B cell (primary cell): Measurements from ENCODE around the gene DPH2. TPM values are rescaled to one million over a fixed set of nuclear protein-coding genes. Genes with fewer than 3 reads are reported as not detected.

Experiments used
- ATAC-seq: fragments of 200-7000 bp; cut with Tn5 transposase; one replicate; pipeline ENCODE4 v1.10.0; 2021; ENCODE audit warnings: low read depth, mild to moderate bottlenecking, moderate number of reproducible peaks, moderate library complexity
- CTCF ChIA-PET: fragments of 350-600 bp; sonication (Branson Sonifier 250); formaldehyde crosslinking; loops from one replicate; lab custom pipeline; 2021; ENCODE audit warnings: antibody characterized with exemption, inconsistent platforms; lab: Charles Lee
- POLR2A ChIA-PET: fragments of 350-600 bp; sonication (Branson Sonifier 250); formaldehyde crosslinking; loops from one replicate; lab custom pipeline; 2021; ENCODE audit warnings: antibody characterized with exemption; lab: Charles Lee
- DNase-seq: peaks from one replicate; pipeline ENCODE4 v3.0.0; 2013
- H2AFZ ChIP-seq: 2 replicates; pipeline ENCODE4 v1.6.1; 2012; ENCODE audit warnings: mild to moderate bottlenecking, low read depth, low read length; ENCODE audit not compliant: insufficient read depth, poor library complexity, severe bottlenecking
- H3K27ac ChIP-seq, 2 donors: 1 replicate in 1 of 2; 2 replicates in 1 of 2; pipeline ENCODE4 v1.5.1; 2012 to 2013; ENCODE audit warnings: low read length in 2 of 2, mild to moderate bottlenecking in 2 of 2, moderate library complexity in 1 of 2
- H3K27me3 ChIP-seq, 4 experiments: fragments of 200-600 bp in 1 of 4; sonication (generic) in 1 of 4; replicated peaks in 1 of 4; 1 replicate in 2 of 4; 2 replicates in 2 of 4; pipeline versions ENCODE4 v1.6.1 to v1.7.0; 2013 to 2016; ENCODE audit warnings: low read length in 3 of 4, mild to moderate bottlenecking in 2 of 4, mixed read lengths in 1 of 4, moderate library complexity in 1 of 4; ENCODE audit not compliant: insufficient read depth in 4 of 4, control insufficient read depth in 3 of 4; ENCODE audit errors: control extremely low read depth in 1 of 4
- H3K36me3 ChIP-seq, 2 experiments: replicated peaks in 1 of 2; 1 replicate in 1 of 2; 2 replicates in 1 of 2; pipeline versions ENCODE4 v1.6.1 to v1.7.1; 2013; ENCODE audit warnings: low read length in 1 of 2; ENCODE audit not compliant: insufficient read depth in 2 of 2, control insufficient read depth in 1 of 2; ENCODE audit errors: control extremely low read depth in 1 of 2, extremely low read depth in 1 of 2
- H3K4me1 ChIP-seq, 2 donors: fragments of 200-600 bp in 1 of 2; sonication (generic) in 1 of 2; 1 replicate in 1 of 2; 2 replicates in 1 of 2; pipeline versions ENCODE4 v1.5.1 to v1.6.1; 2013 to 2017; ENCODE audit warnings: low read length in 2 of 2; ENCODE audit not compliant: control insufficient read depth in 2 of 2, insufficient read depth in 2 of 2
- H3K4me2 ChIP-seq: replicated peaks from 2 replicates; pipeline ENCODE3; 2012; ENCODE audit warnings: mild to moderate bottlenecking, low read depth, low read length; ENCODE audit not compliant: poor library complexity, severe bottlenecking
- H3K4me3 ChIP-seq, 5 experiments: fragments of 200-600 bp in 1 of 5; sonication (generic) in 1 of 5; 1 replicate in 3 of 5; 2 replicates in 2 of 5; pipeline versions ENCODE4 v1.5.1 to v1.7.0; 2011 to 2016; ENCODE audit warnings: low read length in 4 of 5, mild to moderate bottlenecking in 4 of 5, low read depth in 2 of 5, control low read depth in 1 of 5, moderate library complexity in 1 of 5; ENCODE audit not compliant: insufficient read depth in 1 of 5; ENCODE audit errors: control extremely low read depth in 1 of 5, extremely low read depth in 1 of 5
- H3K79me2 ChIP-seq: fragments of 200-600 bp; sonication (generic); one replicate; pipeline ENCODE4 v1.6.0; 2016; ENCODE audit warnings: low read length; ENCODE audit not compliant: control insufficient read depth, insufficient read depth
- H3K9ac ChIP-seq: fragments of 200-600 bp; sonication (generic); 2 replicates; pipeline ENCODE4 v1.6.1; 2017; ENCODE audit warnings: mild to moderate bottlenecking, low read length, moderate library complexity
- H3K9me3 ChIP-seq, 3 donors: one replicate each; pipeline versions ENCODE4 v1.6.1 to v1.7.1; 2013; ENCODE audit warnings: low read length in 2 of 3; ENCODE audit not compliant: control insufficient read depth in 2 of 3, insufficient read depth in 1 of 3; ENCODE audit errors: control extremely low read depth in 1 of 3
- H4K20me1 ChIP-seq: 2 replicates; pipeline ENCODE4 v1.6.0; 2012; ENCODE audit warnings: mild to moderate bottlenecking, low read length; ENCODE audit not compliant: insufficient read depth, control insufficient read depth, poor library complexity, severe bottlenecking
- H3K27ac Mint-ChIP-seq: one replicate; pipeline ENCODE4 v1.8.0; 2021; ENCODE audit warnings: mixed read lengths
- H3K27me3 Mint-ChIP-seq: one replicate; pipeline ENCODE4 v1.8.0; 2021; ENCODE audit warnings: mixed read lengths
- H3K4me1 Mint-ChIP-seq: one replicate; pipeline ENCODE4 v1.8.0; 2021; ENCODE audit warnings: mixed read lengths
- H3K4me3 Mint-ChIP-seq: one replicate; pipeline ENCODE4 v1.8.0; 2021; ENCODE audit warnings: mixed read lengths
- H3K9me3 Mint-ChIP-seq: one replicate; pipeline ENCODE4 v1.8.0; 2022; ENCODE audit warnings: mixed read lengths; ENCODE audit not compliant: insufficient read depth
- CTCF ChIP-seq: fragments of 200-600 bp; IDR thresholded peaks from one replicate; pipeline ENCODE4 v1.8.0; 2022; ENCODE audit warnings: antibody characterized with exemption, mild to moderate bottlenecking
- EZH2 ChIP-seq: IDR thresholded peaks from 2 replicates; pipeline ENCODE4 v1.6.1; 2012; ENCODE audit warnings: borderline replicate concordance, low read depth, mild to moderate bottlenecking, moderate library complexity, low read length; ENCODE audit not compliant: insufficient read depth, poor library complexity, severe bottlenecking
- WGBS: methylation state at CpG from one replicate; pipeline ENCODE4 v1.1.5; 2013; ENCODE audit warnings: missing lambda C conversion rate; ENCODE audit not compliant: insufficient coverage; 5-methylcytosine and 5-hydroxymethylcytosine counted together
- intact Hi-C: fragments of 100-400 bp; cut with micrococcal nuclease; formaldehyde crosslinking; loops from one replicate; pipeline ENCODE4 v1.10.0; 2022
- polyA plus RNA-seq: library from polyadenylated mRNA; depleted of rRNA; stranded (reverse); fragments of >200 nt; gene quantifications from 2 replicates; pipeline ENCODE4 v1.2.3, GENCODE V29; 2012
- total RNA-seq, 2 donors: library from RNA; stranded (reverse); fragments of 120-200 nt in 1 of 2; gene quantifications; 1 replicate in 1 of 2; 2 replicates in 1 of 2; pipeline versions ENCODE4 v1.2.3 to v1.2.4, GENCODE V29; 2013 to 2022

The DPH2 gene
- total and polyA plus RNA-seq, 2 donors (not counting 1 experiment from before 2014, with no cell fraction given): 30.5 to 71.9 TPM

DNA sequence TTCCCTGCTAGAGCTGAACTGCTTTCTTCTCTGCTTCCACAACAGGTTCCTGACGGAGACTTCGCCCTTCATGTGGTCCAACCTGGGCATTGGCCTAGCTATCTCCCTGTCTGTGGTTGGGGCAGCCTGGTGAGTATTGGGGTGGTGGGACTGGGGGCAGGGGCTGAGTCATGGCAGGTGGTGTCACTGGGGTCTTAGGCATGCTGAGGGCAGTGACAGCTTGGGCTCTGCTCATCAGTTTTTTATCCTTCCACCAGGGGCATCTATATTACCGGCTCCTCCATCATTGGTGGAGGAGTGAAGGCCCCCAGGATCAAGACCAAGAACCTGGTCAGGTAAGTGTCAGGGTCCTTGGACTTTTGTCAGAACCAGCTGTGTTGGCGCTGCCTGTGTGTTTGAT lies 6.2 kb downstream of the DPH2 start:
- peaks cover 66% of the 10 kb centered on the region for H3K4me1 Mint-ChIP-seq
- Histone ChIP-seq H3K27me3 (no peaks in the 10 kb centered on the region), H3K27ac (peak overlapping the region; percentile 89 to 96), H3K4me1 (peaks cover 37 to 64% of the 10 kb centered on the region in 2 donors), H3K9me3 (no peaks in the 10 kb centered on the region), H2AFZ (no peak overlapping the region), H3K4me2 (peak overlapping the region; percentile 95), H3K4me3 (peak overlapping the region; percentile 79 to 97 (median 89)), H4K20me1 (peaks cover 40% of the 10 kb centered on the region), H3K79me2 (peaks cover 29% of the 10 kb centered on the region), H3K9ac (peak overlapping the region; percentile 91), H3K36me3 (peaks cover 0 to 33% of the 10 kb centered on the region in 2 experiments)
- no peaks in the 10 kb centered on the region for H3K27me3 Mint-ChIP-seq
- intact Hi-C loops: loop anchor here (10.0 kb wide), 2 partner anchors 271 to 1521 kb away; partner anchors contain the start of genes PPCS, ST3GAL3 and ZMYND12
- DNase-seq: no peak
- TF ChIP-seq EZH2: no peak
- TF ChIP-seq CTCF: no peak
- ChIA-PET POLR2A (interaction anchor here (1.1 to 1.2 kb wide), 2 partner anchors 14 to 698 kb away, joined by 3 read pairs; partner anchors contain the start of genes ARMH1 and TMEM53), CTCF (interaction anchor here (0.8 to 2.3 kb wide), 4 partner anchors 14 to 42 kb away, joined by 3 to 10 read pairs (median 5); partner anchors contain the start of gene IPO13)
- WGBS: 100% methylated on average over 1 of the region's 4 CpGs
- no peaks in the 10 kb centered on the region for H3K9me3 Mint-ChIP-seq
- no peak for ATAC-seq
- H3K4me3 Mint-ChIP-seq: peak overlapping the region; percentile 97
- H3K27ac Mint-ChIP-seq: peak overlapping the region; percentile 97

DNA sequence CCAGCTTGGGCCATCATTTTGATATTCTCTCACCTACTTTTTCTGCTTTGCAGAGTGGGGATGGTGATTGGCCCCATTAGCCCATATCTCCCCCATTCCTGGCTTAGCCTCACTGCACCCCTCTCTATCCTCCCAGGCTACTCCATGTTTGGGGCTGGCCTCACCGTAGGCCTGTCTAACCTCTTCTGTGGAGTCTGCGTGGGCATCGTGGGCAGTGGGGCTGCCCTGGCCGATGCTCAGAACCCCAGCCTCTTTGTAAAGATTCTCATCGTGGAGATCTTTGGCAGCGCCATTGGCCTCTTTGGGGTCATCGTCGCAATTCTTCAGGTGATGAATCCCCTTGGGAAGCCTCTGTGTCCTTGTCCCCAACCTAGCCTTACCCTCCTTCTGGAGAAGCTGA lies 7.1 kb downstream of the DPH2 start:
- H3K9me3 ChIP-seq: no peaks in the 10 kb centered on the region
- no peak overlapping the region for H2AFZ ChIP-seq
- H3K36me3 ChIP-seq: peaks cover 0 to 32% of the 10 kb centered on the region in 2 experiments
- peaks cover 40% of the 10 kb centered on the region for H4K20me1 ChIP-seq
- WGBS: over 99% methylated on average over 8 of the region's 8 CpGs
- DNase-seq: peak; percentile 5
- CTCF ChIA-PET: interaction anchor here (1.2 kb wide), 1 partner anchor 59 kb away, joined by 4 read pairs; no protein-coding TSS in a partner anchor
- Mint-ChIP-seq H3K4me1 (peaks cover 69% of the 10 kb centered on the region), H3K27me3 (no peaks in the 10 kb centered on the region), H3K27ac (peak overlapping the region; percentile 66), H3K4me3 (peak overlapping the region; percentile 97), H3K9me3 (no peaks in the 10 kb centered on the region)
- peak overlapping the region; percentile 5 for H3K4me2 ChIP-seq
- peaks cover 37 to 68% of the 10 kb centered on the region in 2 donors for H3K4me1 ChIP-seq
- H3K4me3 ChIP-seq: no peak overlapping the region
- no peak overlapping the region for H3K27ac ChIP-seq
- POLR2A ChIA-PET: no interaction called here
- no peak overlapping the region for H3K9ac ChIP-seq
- TF ChIP-seq CTCF (no peak), EZH2 (no peak)
- no peak for ATAC-seq
- H3K27me3 ChIP-seq: no peaks in the 10 kb centered on the region
- H3K79me2 ChIP-seq: peaks cover 20% of the 10 kb centered on the region
- intact Hi-C loops: loop anchor here (10.0 kb wide), 2 partner anchors 272 to 1522 kb away; partner anchors contain the start of genes PPCS, ST3GAL3 and ZMYND12
